HG02970 (cell line): ENCODE results near the gene GIGYF2.
"Not testable (repeated sequence)": the region's sequence is repeated elsewhere in the genome, so short reads cannot be mapped to it uniquely, and the experiment has no call there.

ENCODE experiments used
- ATAC-seq: cut with Tn5 transposase; IDR thresholded peaks from one replicate; pipeline ENCODE4 v1.9.1; 2021; ENCODE audit warnings: mild to moderate bottlenecking, moderate library complexity, moderate number of reproducible peaks; ENCODE audit not compliant: unreplicated experiment, low FRiP score

The GIGYF2 gene

DNA sequence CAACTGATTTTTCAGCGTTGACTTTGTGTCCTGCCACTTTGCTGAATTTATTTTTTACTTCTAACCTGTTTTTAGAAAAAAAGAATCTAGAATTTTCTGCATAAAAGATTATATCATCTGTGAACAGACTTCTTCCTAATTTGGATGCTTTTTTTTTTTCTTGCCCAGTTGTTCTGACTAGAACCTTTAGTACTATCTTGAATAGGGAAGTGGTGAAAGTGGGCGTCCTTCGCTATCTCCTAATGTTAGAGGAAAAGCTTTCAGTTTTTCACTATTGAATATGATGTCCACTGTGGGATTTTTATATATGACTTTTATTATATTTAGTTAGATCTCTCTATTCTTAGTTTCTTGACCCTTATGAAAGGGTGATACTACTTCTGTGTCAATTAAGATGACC lies 105.0 kb downstream of the GIGYF2 start:
- ATAC-seq = no peak

DNA sequence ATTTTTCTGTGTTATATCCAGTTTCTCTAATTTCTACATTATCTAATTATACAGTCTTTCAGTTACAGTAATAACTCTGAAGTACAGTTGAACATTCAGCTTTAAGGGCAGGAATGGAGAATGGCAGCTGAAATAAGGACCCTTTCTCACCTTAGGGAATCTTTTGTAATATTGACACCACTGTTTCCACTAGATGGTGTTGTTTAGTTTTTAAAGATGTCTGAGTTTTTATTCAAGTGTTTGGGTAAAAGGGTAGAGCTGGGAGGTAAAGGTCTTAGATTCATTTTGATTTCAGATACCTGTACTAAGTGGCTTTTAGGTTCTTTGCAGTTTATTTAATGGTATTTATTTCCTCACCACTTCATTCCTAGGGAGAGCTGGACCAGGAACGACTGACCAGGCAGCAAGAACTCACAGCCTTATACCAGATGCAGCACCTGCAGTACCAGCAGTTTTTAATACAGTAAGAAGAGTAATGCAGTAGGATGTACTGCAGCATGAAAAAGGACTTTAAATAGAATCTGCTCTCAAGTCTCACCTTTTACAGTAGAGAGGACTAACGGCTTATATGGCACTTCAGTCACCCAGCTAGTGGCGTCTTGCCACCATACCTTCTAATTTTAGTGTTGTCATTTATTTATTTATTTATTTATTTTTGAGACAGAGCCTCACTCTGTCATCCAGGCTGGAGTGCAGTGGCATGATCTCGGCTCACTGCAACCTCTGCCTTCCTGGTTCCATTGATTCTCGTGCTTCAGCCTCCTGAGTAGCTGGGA lies 112.4 kb downstream of the GIGYF2 start:
- no peak for ATAC-seq

- ATAC-seq = no peak
Measured at GRCh38 chr2:232810444-232810843, 113.3 kb downstream of the GIGYF2 start.

DNA sequence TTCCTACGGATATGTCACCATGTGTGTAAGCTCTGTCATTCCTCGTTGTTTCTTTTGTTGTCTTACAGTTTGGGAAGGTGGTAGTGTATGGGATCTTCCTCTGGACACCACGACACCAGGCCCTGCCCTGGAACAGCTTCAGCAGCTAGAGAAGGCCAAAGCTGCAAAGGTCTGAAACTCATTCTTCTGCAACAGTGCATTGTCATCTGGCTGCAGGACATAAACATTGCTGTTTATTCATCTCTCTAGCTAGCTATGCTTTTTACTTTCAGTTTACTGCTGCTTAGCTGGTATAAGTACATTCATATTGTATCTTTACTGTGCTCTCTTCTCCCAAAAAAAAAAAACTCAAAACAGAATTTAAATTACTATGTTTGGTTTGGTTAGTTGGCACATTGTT lies 118.4 kb downstream of the GIGYF2 start:
- no peak for ATAC-seq

GRCh38 chr2:232816657-232817056 lies 119.5 kb downstream of the GIGYF2 start:
- ATAC-seq = no peak

- no peak for ATAC-seq
Measured at GRCh38 chr2:232817756-232818155, 120.6 kb downstream of the GIGYF2 start.

GRCh38 chr2:232829988-232830387 lies 132.9 kb downstream of the GIGYF2 start:
- no peak for ATAC-seq

DNA sequence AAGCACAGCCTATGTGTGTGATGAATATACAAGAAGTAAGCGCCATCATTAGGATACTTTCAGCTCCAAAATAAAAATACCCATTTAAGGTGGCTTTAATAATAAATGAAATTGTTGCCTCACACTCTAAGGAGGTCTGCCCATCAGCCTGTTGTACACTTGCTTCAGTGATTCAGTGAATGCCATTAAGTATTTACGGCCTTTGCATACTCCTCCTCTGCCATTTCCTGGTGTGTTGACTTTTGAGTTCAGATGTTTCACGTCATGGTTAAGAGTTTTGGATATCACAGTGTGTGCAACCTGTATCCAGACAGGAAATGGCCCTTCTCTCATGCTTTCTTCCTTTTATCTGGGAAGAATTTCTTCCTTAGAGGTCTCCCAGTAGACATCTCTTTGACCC lies 134.4 kb downstream of the GIGYF2 start:
- ATAC-seq = no peak

DNA sequence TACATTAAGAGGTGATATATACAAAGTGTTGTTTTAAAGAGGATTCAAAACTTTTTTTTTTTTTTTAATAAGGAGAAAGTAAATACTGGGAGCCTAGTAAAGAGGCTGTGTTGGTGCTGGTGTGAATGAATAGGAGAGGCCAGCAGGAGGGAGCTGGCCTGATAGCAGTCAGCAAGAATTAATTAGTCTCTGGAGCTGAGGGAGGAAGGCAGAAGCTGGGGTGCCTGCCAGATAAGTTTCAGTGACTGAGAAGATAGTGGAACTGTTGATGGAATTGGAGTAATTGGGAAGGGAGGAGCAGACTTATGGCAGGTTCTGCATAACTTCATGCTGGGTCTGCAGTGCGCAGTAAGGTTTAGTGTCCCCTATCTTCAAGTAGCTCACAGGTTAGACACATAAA lies 136.7 kb downstream of the GIGYF2 start:
- no peak for ATAC-seq

DNA sequence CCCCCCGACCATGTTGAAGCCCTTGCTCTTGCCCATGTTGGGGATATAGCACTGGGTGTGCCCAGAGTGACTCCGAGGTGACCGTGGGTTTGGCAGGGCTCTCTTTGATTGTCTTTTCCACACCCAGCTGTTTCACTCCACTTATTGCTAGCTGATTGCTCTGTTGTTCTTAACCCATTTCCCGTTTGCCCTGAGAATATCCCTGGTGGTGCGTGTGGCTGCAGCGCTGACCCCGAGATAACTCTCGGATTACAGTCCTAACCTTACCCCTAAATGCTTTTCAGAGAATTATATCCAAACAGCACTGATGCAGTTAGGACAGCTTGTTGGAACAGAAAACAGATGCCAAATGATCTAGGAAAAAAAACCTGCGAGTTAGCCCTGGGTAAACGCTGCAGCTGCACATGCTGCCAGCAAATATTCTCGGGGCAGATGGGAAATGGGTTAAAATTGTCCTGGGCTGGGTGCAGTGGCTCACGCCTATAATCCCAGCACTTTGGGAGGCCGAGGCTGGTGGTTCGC lies 138.6 kb downstream of the GIGYF2 start:
- ATAC-seq = no peak

GRCh38 chr2:232836934-232837333 lies 139.8 kb downstream of the GIGYF2 start:
- ATAC-seq = no peak

GRCh38 chr2:232838406-232838874 lies 141.3 kb downstream of the GIGYF2 start:
- peak; percentile 82 for ATAC-seq

- no peak for ATAC-seq
Measured at GRCh38 chr2:232839411-232840079, 142.4 kb downstream of the GIGYF2 start.

GRCh38 chr2:232842689-232843088 lies 145.6 kb downstream of the GIGYF2 start:
- ATAC-seq = no peak

GRCh38 chr2:232843834-232844233 lies 146.7 kb downstream of the GIGYF2 start:
- no peak for ATAC-seq

- no peak for ATAC-seq
Measured at GRCh38 chr2:232846055-232846454, 148.9 kb downstream of the GIGYF2 start.

DNA sequence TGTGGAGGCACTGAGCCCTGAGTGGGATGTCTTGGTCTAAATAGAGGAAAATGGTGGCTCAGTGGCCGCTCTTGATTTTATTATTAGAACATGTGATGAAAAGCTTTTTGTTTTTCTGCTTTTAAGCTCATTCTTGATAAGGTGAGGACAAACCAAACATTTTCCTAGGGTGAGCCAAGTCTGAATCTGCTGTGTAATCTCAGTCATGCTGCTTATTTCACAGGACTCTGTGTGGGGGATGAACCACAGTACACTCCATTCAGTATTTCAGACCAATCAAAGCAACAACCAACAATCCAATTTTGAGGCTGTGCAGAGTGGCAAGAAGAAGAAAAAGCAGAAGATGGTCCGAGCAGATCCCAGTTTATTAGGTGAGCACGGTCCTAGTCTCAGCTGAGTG lies 152.9 kb downstream of the GIGYF2 start:
- ATAC-seq = no peak

GRCh38 chr2:232852081-232852480 lies 154.9 kb downstream of the GIGYF2 start:
- ATAC-seq = not testable (repeated sequence)

GRCh38 chr2:232852676-232853075 lies 155.5 kb downstream of the GIGYF2 start:
- ATAC-seq = no peak

DNA sequence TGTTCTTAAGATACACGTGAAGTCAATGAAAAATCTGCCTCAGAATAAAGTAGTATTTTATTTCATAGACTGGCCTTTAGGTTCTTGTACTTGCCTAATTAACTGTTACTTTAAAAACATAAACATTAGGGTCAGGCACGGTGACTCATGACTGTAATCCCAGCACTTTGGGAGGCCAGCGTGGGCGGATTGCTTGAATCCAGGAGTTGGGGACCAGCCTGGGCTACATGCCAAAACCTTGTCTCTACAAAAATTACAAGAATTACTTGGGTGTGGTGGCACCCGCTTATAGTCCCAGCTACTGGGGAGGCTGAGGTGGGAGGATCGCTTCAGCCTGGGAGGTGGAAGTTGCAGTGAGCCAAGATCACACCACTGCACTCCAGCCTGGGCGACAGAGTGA lies 157.0 kb downstream of the GIGYF2 start:
- ATAC-seq = no peak

- ATAC-seq = no peak
Measured at GRCh38 chr2:232857158-232857563, 160.0 kb downstream of the GIGYF2 start.
